Activated T-helper 2 cell treated with anti-CD3 and anti-CD28 coated beads, Interferon-gamma antibody, Interleukin-2, Interleukin-4, amounts not matched to agents 10 μg/mL and 5 μg/mL and 100 μg/mL, durations not matched to agents 14 hours and 24 hours and 36 hours (primary cell): ENCODE results near the gene ELOB. TPM values are rescaled to one million over a fixed set of nuclear protein-coding genes. Genes with fewer than 3 reads are reported as not detected.
A peak's percentile ranks its signal among the peaks of the same experiment; 100 is the strongest.

Source experiments
- DNase-seq: peaks from one replicate; pipeline ENCODE4 v3.0.0; 2021; ENCODE audit warnings: low spot score
- H3K27ac Mint-ChIP-seq: one replicate; pipeline ENCODE4 v1.8.0; 2021; ENCODE audit warnings: mixed read lengths
- H3K27me3 Mint-ChIP-seq: one replicate; pipeline ENCODE4 v1.8.0; 2021; ENCODE audit warnings: low read depth, mixed read lengths
- H3K36me3 Mint-ChIP-seq: one replicate; pipeline ENCODE4 v1.8.0; 2021; ENCODE audit warnings: low read depth, mixed read lengths
- H3K4me1 Mint-ChIP-seq: one replicate; pipeline ENCODE4 v1.8.0; 2021; ENCODE audit warnings: low read depth, mixed read lengths
- H3K4me3 Mint-ChIP-seq: one replicate; pipeline ENCODE4 v1.8.0; 2021; ENCODE audit warnings: low read depth, mild to moderate bottlenecking, moderate library complexity, mixed read lengths
- H3K9me3 Mint-ChIP-seq: one replicate; pipeline ENCODE4 v1.8.0; 2021; ENCODE audit warnings: mixed read lengths
- intact Hi-C: fragments of 100-400 bp; cut with micrococcal nuclease; formaldehyde crosslinking; loops from one replicate; pipeline ENCODE4 v1.15.1; 2023
- total RNA-seq: library from RNA; stranded (reverse); gene quantifications from 2 replicates; pipeline ENCODE4 v1.2.3, GENCODE V29; 2022

The ELOB gene
- total RNA-seq, 1 donor from 2014 or later = 252 TPM

DNA sequence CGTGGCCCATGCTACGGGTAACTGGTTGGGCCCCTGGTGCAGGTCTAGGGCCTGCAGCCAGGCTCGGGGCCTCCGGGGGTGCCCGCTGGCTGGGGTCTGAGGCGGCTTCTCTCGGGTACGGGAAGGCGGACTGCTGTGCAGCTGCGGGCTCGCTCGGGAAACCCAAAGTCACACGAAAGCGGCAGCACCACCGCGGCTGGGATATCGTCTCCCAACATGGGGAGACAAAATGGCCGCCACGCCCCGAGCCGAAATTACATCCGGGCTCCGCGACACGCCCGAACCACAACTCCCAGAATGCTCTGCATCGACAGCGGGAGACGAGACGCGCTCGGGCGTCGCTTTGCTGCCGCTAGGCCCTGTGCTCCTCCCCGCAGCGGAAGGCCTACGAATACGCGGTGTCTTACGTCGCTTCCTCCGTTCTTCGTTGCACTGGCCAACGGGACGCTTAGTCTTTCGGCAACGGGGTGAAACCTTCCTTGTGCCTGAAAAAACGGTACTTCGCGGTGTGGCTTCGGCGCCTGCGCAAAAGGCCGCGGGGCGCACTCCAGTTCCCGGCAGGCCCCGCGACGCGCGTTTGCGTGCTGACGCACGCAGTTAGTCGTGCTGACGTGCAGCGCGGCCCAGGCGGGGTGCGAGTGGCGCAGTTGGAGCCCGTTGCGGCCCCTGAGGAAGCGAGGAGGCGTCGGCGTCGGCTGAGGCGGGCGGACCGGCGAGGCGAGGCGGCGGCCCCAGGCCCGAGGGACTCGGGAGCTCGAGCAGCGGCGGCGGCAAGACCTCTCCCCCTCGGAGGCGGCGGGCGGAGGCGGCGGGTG lies 24.8 kb downstream of the ELOB start, which contains the start of gene SRRM2:
Gene SRRM2 (plus strand): TSS at position 604 of the 815 bp plus-strand sequence. CDS start 3,727 bp downstream, outside the sequence.
- peaks cover 55% of the 10 kb centered on the region for H3K36me3 Mint-ChIP-seq
- intact Hi-C loops = loop anchor here (1.0 to 10.0 kb wide), 3 partner anchors 25 to 113 kb away; partner anchors contain the start of gene ELOB
- H3K4me3 Mint-ChIP-seq = peak within 1 kb of the TSS; percentile 94
- H3K27me3 Mint-ChIP-seq = no peaks in the 10 kb centered on the region
- peak; percentile 95 for DNase-seq
- H3K27ac Mint-ChIP-seq = peak within 1 kb of the TSS; percentile 99
- H3K4me1 Mint-ChIP-seq = peaks cover 46% of the 10 kb centered on the region
- no peaks in the 10 kb centered on the region for H3K9me3 Mint-ChIP-seq

DNA sequence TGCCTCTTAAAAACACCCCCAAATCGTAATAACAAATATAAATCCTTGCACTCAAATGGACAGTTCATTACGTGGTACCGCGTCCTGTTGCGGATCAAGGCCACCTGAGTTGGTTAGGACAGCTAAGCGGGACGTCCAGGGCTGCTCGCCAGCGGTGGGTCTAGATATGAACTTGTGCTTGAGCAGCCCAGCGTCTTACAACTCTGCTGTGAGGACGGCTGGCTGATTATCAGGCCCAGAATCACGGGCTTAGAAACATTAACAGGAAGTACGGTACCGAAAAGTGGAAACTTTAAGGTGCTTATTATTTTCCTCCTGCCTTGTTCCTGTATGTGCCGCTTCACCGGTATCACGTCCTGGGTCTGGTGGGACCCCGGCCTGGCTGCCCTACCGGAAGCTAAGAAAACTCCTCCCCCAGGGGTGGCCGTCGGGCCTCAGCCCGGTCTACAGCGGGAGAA lies 25.5 kb downstream of the ELOB start:
- peaks cover 49% of the 10 kb centered on the region for H3K36me3 Mint-ChIP-seq
- DNase-seq = no peak
- H3K4me1 Mint-ChIP-seq = peaks cover 43% of the 10 kb centered on the region
- H3K4me3 Mint-ChIP-seq = peak overlapping the region; percentile 88
- intact Hi-C loops = loop anchor here (1.0 to 10.0 kb wide), 3 partner anchors 26 to 113 kb away; partner anchors contain the start of gene ELOB
- no peaks in the 10 kb centered on the region for H3K27me3 Mint-ChIP-seq
- peak overlapping the region; percentile 99 for H3K27ac Mint-ChIP-seq
- no peaks in the 10 kb centered on the region for H3K9me3 Mint-ChIP-seq

- Mint-ChIP-seq H3K4me3 (peak overlapping the region; percentile 88), H3K27ac (peak overlapping the region; percentile 28), H3K36me3 (peaks cover 33% of the 10 kb centered on the region), H3K4me1 (peaks cover 29% of the 10 kb centered on the region), H3K27me3 (no peaks in the 10 kb centered on the region), H3K9me3 (no peaks in the 10 kb centered on the region)
- no peak for DNase-seq
- intact Hi-C loops = loop anchor here (10.0 kb wide), 1 partner anchor 115 kb away; no protein-coding TSS in a partner anchor
These were observed 27.1 kb downstream of the ELOB start for GRCh38 chr16:2749936-2750335.

DNA sequence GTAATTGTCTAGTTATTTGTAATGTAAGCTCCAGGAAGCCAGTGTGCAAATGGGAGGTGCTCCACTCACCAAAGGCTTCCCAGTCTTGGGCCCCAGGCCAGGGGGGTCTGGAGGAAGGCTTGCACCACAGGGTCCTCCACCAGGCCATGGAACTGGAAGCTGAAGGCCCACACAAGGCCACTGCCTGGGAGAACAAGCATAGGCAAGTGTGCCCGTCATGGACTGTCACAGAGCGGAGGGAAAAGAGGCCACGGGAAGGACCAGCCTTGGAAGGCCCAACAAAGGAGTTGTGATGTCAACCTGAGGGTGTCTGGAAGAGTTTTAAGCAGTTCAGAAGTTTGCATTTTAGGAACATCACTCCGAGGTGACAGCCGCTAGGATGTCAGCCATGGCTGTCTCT lies 27.6 kb downstream of the ELOB start:
- Mint-ChIP-seq H3K9me3 (no peaks in the 10 kb centered on the region), H3K27me3 (no peaks in the 10 kb centered on the region), H3K4me3 (no peak overlapping the region), H3K4me1 (peaks cover 25% of the 10 kb centered on the region), H3K27ac (no peak overlapping the region), H3K36me3 (peaks cover 29% of the 10 kb centered on the region)
- intact Hi-C loops = no loop called here
- no peak for DNase-seq

- no peak overlapping the region for H3K27ac Mint-ChIP-seq
- H3K9me3 Mint-ChIP-seq = no peaks in the 10 kb centered on the region
- H3K4me3 Mint-ChIP-seq = no peak overlapping the region
- intact Hi-C loops = no loop called here
- H3K36me3 Mint-ChIP-seq = peaks cover 23% of the 10 kb centered on the region
- no peak for DNase-seq
- H3K27me3 Mint-ChIP-seq = no peaks in the 10 kb centered on the region
- H3K4me1 Mint-ChIP-seq = peaks cover 19% of the 10 kb centered on the region
These were observed 28.2 kb downstream of the ELOB start for GRCh38 chr16:2748757-2749455.

DNA sequence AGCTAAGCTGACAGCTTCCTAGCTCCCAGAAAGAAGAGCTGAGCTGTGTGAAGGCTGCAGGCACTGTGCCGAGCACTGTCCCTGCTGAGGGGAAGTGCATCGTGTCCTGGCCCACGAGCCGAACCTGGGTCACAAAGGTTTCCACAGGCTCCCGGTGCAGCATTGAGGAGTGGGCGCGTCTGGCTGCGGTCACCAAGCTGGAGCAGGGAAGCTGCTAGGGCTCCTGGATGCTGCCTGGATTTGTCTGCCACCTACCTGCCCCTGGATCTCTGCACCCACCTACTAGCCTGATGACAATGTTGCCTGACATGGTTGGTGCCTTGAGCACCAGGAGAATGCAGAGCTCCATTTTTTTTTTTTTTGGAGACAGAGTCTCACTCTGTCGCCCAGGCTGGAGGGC lies 31.1 kb downstream of the ELOB start:
- H3K9me3 Mint-ChIP-seq = no peaks in the 10 kb centered on the region
- H3K4me3 Mint-ChIP-seq = no peak overlapping the region
- intact Hi-C loops = no loop called here
- H3K27me3 Mint-ChIP-seq = no peaks in the 10 kb centered on the region
- H3K27ac Mint-ChIP-seq = no peak overlapping the region
- H3K36me3 Mint-ChIP-seq = peaks cover 13% of the 10 kb centered on the region
- H3K4me1 Mint-ChIP-seq = peaks cover 9% of the 10 kb centered on the region
- DNase-seq = no peak

- DNase-seq = no peak
- Mint-ChIP-seq H3K36me3 (peaks cover 8% of the 10 kb centered on the region), H3K27ac (no peak overlapping the region), H3K27me3 (no peaks in the 10 kb centered on the region), H3K4me3 (no peak overlapping the region), H3K4me1 (peaks cover 5% of the 10 kb centered on the region), H3K9me3 (no peaks in the 10 kb centered on the region)
- intact Hi-C loops = no loop called here
These were observed 31.8 kb downstream of the ELOB start for GRCh38 chr16:2745116-2745890.

DNA sequence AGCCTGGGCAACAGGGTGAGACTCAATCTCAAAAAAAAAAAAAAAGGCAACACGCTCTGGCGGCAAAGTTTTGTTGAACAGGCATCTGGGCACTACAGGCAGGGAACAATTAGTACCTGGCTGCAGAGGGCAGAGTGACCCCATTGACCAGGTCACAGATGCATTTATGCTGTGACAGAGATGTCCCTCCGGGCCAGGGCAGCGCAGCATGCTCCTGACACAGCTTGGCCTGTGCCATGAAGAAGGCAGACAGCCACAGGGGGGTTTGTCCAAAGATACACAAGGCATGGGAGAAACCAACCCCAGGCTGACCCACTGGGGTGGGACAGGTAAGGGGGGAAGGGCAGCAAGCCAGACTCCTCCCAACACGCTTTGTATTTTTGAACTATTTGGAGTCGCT lies 32.4 kb downstream of the ELOB start:
- intact Hi-C loops = no loop called here

GRCh38 chr16:2743007-2743810 lies 33.9 kb downstream of the ELOB start:
- no peaks in the 10 kb centered on the region for H3K27me3 Mint-ChIP-seq
- H3K4me3 Mint-ChIP-seq = no peak overlapping the region
- H3K27ac Mint-ChIP-seq = no peak overlapping the region
- no peaks in the 10 kb centered on the region for H3K4me1 Mint-ChIP-seq
- H3K9me3 Mint-ChIP-seq = no peaks in the 10 kb centered on the region
- intact Hi-C loops = no loop called here
- no peak for DNase-seq
- no peaks in the 10 kb centered on the region for H3K36me3 Mint-ChIP-seq

More for the DNA sequence above, 32.4 kb downstream of the ELOB start:
- no peak overlapping the region for H3K4me3 Mint-ChIP-seq
- no peak overlapping the region for H3K27ac Mint-ChIP-seq
- H3K9me3 Mint-ChIP-seq = no peaks in the 10 kb centered on the region
- DNase-seq = no peak
- H3K4me1 Mint-ChIP-seq = peaks cover 2% of the 10 kb centered on the region
- H3K36me3 Mint-ChIP-seq = peaks cover 3% of the 10 kb centered on the region
- no peaks in the 10 kb centered on the region for H3K27me3 Mint-ChIP-seq

DNA sequence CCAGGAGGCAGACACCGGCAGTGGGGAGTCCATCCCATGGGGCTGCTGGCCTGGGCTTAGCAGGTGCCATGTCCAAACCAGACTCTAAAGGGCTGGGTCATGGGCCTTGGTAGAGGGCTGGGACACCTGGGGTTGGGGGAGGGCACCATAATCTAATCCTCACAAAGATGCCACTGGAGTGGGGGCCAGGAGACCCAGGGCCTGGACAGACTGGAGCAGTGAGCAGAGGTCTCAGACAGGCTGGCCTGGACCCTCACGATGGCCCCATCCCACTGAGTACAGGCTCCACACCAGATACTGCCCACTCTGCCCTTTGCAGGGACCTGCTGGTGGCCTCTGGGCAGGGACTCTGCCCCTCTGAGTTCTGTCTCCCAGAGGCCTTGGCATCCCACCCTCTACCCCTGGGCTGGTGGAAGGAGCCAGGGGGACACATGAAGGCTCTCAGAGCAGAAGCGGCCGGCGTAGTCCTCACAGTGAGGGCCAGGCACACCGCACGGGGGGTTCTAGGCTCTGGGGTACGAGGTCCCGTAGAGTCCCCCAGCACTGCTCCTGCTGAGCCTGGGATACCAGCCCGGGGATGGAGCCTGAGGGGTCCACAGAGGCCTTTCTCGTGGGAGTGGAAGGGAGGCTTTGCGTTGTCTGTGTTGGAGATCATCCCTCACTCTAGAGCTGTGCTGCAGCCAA lies 34.6 kb downstream of the ELOB start:
- intact Hi-C loops = no loop called here
- no peaks in the 10 kb centered on the region for H3K4me1 Mint-ChIP-seq
- H3K27me3 Mint-ChIP-seq = no peaks in the 10 kb centered on the region
- H3K36me3 Mint-ChIP-seq = no peaks in the 10 kb centered on the region
- H3K9me3 Mint-ChIP-seq = no peaks in the 10 kb centered on the region
- H3K27ac Mint-ChIP-seq = no peak overlapping the region
- H3K4me3 Mint-ChIP-seq = no peak overlapping the region
- DNase-seq = no peak

DNA sequence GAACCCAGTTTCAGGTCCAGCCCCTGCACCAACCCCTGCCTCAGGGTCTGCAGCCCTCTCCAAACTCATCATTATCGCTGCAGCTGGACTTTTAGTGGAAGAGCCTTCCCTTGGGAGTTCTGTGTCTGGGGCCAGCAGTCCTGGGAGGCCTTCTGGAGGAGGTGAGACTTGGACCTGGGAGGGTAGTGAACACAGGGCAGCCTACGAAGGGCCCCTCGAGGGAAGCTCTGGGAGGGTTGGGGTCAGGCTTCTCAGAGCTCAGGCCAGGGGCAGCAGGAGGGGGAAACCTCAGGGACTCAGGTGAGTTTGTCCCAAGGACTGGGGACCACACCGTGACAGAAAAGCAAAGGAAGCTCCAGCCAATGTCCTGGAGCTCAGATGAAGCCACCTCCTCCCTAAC lies 35.9 kb downstream of the ELOB start:
- Mint-ChIP-seq H3K4me1 (no peaks in the 10 kb centered on the region), H3K27me3 (no peaks in the 10 kb centered on the region), H3K36me3 (no peaks in the 10 kb centered on the region), H3K9me3 (no peaks in the 10 kb centered on the region), H3K27ac (no peak overlapping the region), H3K4me3 (no peak overlapping the region)
- intact Hi-C loops = no loop called here
- no peak for DNase-seq
